Measurements from ENCODE around the gene LRRC18.

LRRC18 gene

GRCh38 chr10:48894911-48895802 lies 44.5 kb downstream of the LRRC18 start:
- Mint-ChIP-seq H3K4me3 (no peak overlapping the region), H3K9me3 (no peaks in the 10 kb centered on the region), H3K27ac (peak overlapping the region; percentile 98), H3K36me3 (ENCODE audit: low read depth) (peaks cover 99% of the 10 kb centered on the region), H3K27me3 (no peaks in the 10 kb centered on the region), H3K4me1 (ENCODE audit: low read depth) (peaks cover 78% of the 10 kb centered on the region)
- intact Hi-C loops (cut with micrococcal nuclease) = no loop called here

GRCh38 chr10:48890888-48891850 lies 48.5 kb downstream of the LRRC18 start:
- H3K4me1 Mint-ChIP-seq (ENCODE audit: low read depth) = peaks cover 64% of the 10 kb centered on the region
- no peak overlapping the region for H3K4me3 Mint-ChIP-seq
- H3K36me3 Mint-ChIP-seq (ENCODE audit: low read depth) = peaks cover 98% of the 10 kb centered on the region
- H3K27me3 Mint-ChIP-seq = no peaks in the 10 kb centered on the region
- peak overlapping the region; percentile 23 for H3K27ac Mint-ChIP-seq
- H3K9me3 Mint-ChIP-seq = no peaks in the 10 kb centered on the region
- intact Hi-C loops (cut with micrococcal nuclease) = no loop called here

GRCh38 chr10:48887982-48888381 lies 51.7 kb downstream of the LRRC18 start:
- H3K4me1 Mint-ChIP-seq (ENCODE audit: low read depth) = peaks cover 47% of the 10 kb centered on the region
- peak overlapping the region; percentile 0 for H3K27ac Mint-ChIP-seq
- peaks cover 97% of the 10 kb centered on the region for H3K36me3 Mint-ChIP-seq (ENCODE audit: low read depth)
- no peak overlapping the region for H3K4me3 Mint-ChIP-seq
- H3K9me3 Mint-ChIP-seq = no peaks in the 10 kb centered on the region
- no peaks in the 10 kb centered on the region for H3K27me3 Mint-ChIP-seq
- intact Hi-C loops (cut with micrococcal nuclease) = no loop called here

GRCh38 chr10:48885376-48885775 lies 54.3 kb downstream of the LRRC18 start:
- intact Hi-C loops (cut with micrococcal nuclease) = no loop called here
- Mint-ChIP-seq H3K27ac (no peak overlapping the region), H3K9me3 (no peaks in the 10 kb centered on the region), H3K36me3 (ENCODE audit: low read depth) (peaks cover 97% of the 10 kb centered on the region), H3K4me1 (ENCODE audit: low read depth) (peaks cover 43% of the 10 kb centered on the region), H3K4me3 (no peak overlapping the region), H3K27me3 (no peaks in the 10 kb centered on the region)

- Mint-ChIP-seq H3K27me3 (no peaks in the 10 kb centered on the region), H3K36me3 (ENCODE audit: low read depth) (peaks cover 97% of the 10 kb centered on the region), H3K9me3 (no peaks in the 10 kb centered on the region), H3K27ac (no peak overlapping the region), H3K4me3 (no peak overlapping the region), H3K4me1 (ENCODE audit: low read depth) (peaks cover 42% of the 10 kb centered on the region)
- intact Hi-C loops (cut with micrococcal nuclease) = no loop called here
Observed at GRCh38 chr10:48884179-48885045, 55.2 kb downstream of the LRRC18 start.

GRCh38 chr10:48883701-48884100 lies 55.9 kb downstream of the LRRC18 start:
- H3K27me3 Mint-ChIP-seq = no peaks in the 10 kb centered on the region
- H3K27ac Mint-ChIP-seq = no peak overlapping the region

GRCh38 chr10:48882881-48883280 lies 56.8 kb downstream of the LRRC18 start:
- Mint-ChIP-seq H3K36me3 (ENCODE audit: low read depth) (peaks cover 97% of the 10 kb centered on the region), H3K4me3 (no peak overlapping the region), H3K9me3 (no peaks in the 10 kb centered on the region), H3K27me3 (no peaks in the 10 kb centered on the region), H3K27ac (peak overlapping the region; percentile 18), H3K4me1 (ENCODE audit: low read depth) (peaks cover 40% of the 10 kb centered on the region)
- intact Hi-C loops (cut with micrococcal nuclease) = no loop called here

More at GRCh38 chr10:48883701-48884100, 55.9 kb downstream of the LRRC18 start:
- Mint-ChIP-seq H3K9me3 (no peaks in the 10 kb centered on the region), H3K36me3 (ENCODE audit: low read depth) (peaks cover 97% of the 10 kb centered on the region), H3K4me3 (no peak overlapping the region), H3K4me1 (ENCODE audit: low read depth) (peaks cover 40% of the 10 kb centered on the region)
- intact Hi-C loops (cut with micrococcal nuclease) = no loop called here

GRCh38 chr10:48881937-48882336 lies 57.7 kb downstream of the LRRC18 start:
- H3K27me3 Mint-ChIP-seq = no peaks in the 10 kb centered on the region
- peaks cover 99% of the 10 kb centered on the region for H3K36me3 Mint-ChIP-seq (ENCODE audit: low read depth)
- H3K4me3 Mint-ChIP-seq = no peak overlapping the region
- H3K27ac Mint-ChIP-seq = peak overlapping the region; percentile 65
- peaks cover 37% of the 10 kb centered on the region for H3K4me1 Mint-ChIP-seq (ENCODE audit: low read depth)
- no peaks in the 10 kb centered on the region for H3K9me3 Mint-ChIP-seq
- intact Hi-C loops (cut with micrococcal nuclease) = no loop called here

- intact Hi-C loops (cut with micrococcal nuclease) = no loop called here
- Mint-ChIP-seq H3K4me1 (ENCODE audit: low read depth) (peaks cover 35% of the 10 kb centered on the region), H3K27ac (peak overlapping the region; percentile 65), H3K9me3 (no peaks in the 10 kb centered on the region), H3K4me3 (no peak overlapping the region), H3K36me3 (ENCODE audit: low read depth) (peaks cover 100% of the 10 kb centered on the region), H3K27me3 (no peaks in the 10 kb centered on the region)
Observed at GRCh38 chr10:48880016-48880705, 59.5 kb downstream of the LRRC18 start.

GRCh38 chr10:48879451-48879850 lies 60.2 kb downstream of the LRRC18 start:
- H3K27me3 Mint-ChIP-seq = no peaks in the 10 kb centered on the region
- peaks cover 35% of the 10 kb centered on the region for H3K4me1 Mint-ChIP-seq (ENCODE audit: low read depth)
- H3K27ac Mint-ChIP-seq = peak overlapping the region; percentile 19
- H3K36me3 Mint-ChIP-seq (ENCODE audit: low read depth) = peaks cover 100% of the 10 kb centered on the region
- H3K9me3 Mint-ChIP-seq = no peaks in the 10 kb centered on the region
- no peak overlapping the region for H3K4me3 Mint-ChIP-seq
- intact Hi-C loops (cut with micrococcal nuclease) = no loop called here

- intact Hi-C loops (cut with micrococcal nuclease) = no loop called here
- Mint-ChIP-seq H3K27ac (no peak overlapping the region), H3K4me3 (no peak overlapping the region), H3K36me3 (ENCODE audit: low read depth) (peaks cover 96% of the 10 kb centered on the region), H3K9me3 (no peaks in the 10 kb centered on the region), H3K4me1 (ENCODE audit: low read depth) (peaks cover 35% of the 10 kb centered on the region), H3K27me3 (no peaks in the 10 kb centered on the region)
Observed at GRCh38 chr10:48878091-48878490, 61.5 kb downstream of the LRRC18 start.

- Mint-ChIP-seq H3K27ac (no peak overlapping the region), H3K36me3 (ENCODE audit: low read depth) (peaks cover 96% of the 10 kb centered on the region), H3K9me3 (no peaks in the 10 kb centered on the region), H3K4me1 (ENCODE audit: low read depth) (no peaks in the 10 kb centered on the region), H3K4me3 (no peak overlapping the region), H3K27me3 (no peaks in the 10 kb centered on the region)
- intact Hi-C loops (cut with micrococcal nuclease) = no loop called here
Observed at GRCh38 chr10:48872234-48872633, 67.4 kb downstream of the LRRC18 start.

Measured in dendritic cell treated with granulocyte-macrophage colony-stimulating factor and Interleukin-4, amounts not matched to agents 40 ng/mL and 50 ng/mL, for 4 days (primary cell).